ENCODE measurements around the gene SPRED2.

SPRED2 gene

GRCh38 chr2:65438137-65438899 lies 5.9 kb upstream of the SPRED2 start:
- no peak for DNase-seq

GRCh38 chr2:65437392-65438135 lies 5.2 kb upstream of the SPRED2 start:
- peak; percentile 20 for DNase-seq

- DNase-seq = no peak
These were observed 4.4 kb upstream of the SPRED2 start for GRCh38 chr2:65436824-65437221.

GRCh38 chr2:65436169-65436823 lies 3.9 kb upstream of the SPRED2 start:
- DNase-seq = peak; percentile 94

GRCh38 chr2:65435625-65436168 lies 3.3 kb upstream of the SPRED2 start:
- DNase-seq = no peak

GRCh38 chr2:65434592-65435241 lies 2.3 kb upstream of the SPRED2 start:
- DNase-seq = no peak

- peak; percentile 83 for DNase-seq
These were observed 775 bp downstream of the SPRED2 start for GRCh38 chr2:65431421-65432226.

- peak; percentile 91 for DNase-seq
These were observed 1.6 kb downstream of the SPRED2 start for GRCh38 chr2:65430603-65431420.

- DNase-seq = no peak
These were observed 2.4 kb downstream of the SPRED2 start for GRCh38 chr2:65429786-65430602.

- no peak for DNase-seq
These were observed 4.9 kb downstream of the SPRED2 start for GRCh38 chr2:65427532-65427931.

- no peak for DNase-seq
These were observed 7.1 kb downstream of the SPRED2 start for GRCh38 chr2:65425276-65425675.

- no peak for DNase-seq
These were observed 8.0 kb downstream of the SPRED2 start for GRCh38 chr2:65424391-65424790.

GRCh38 chr2:65421432-65421748 lies 11.0 kb downstream of the SPRED2 start:
- no peak for DNase-seq

- no peak for DNase-seq
These were observed 11.5 kb downstream of the SPRED2 start for GRCh38 chr2:65420712-65421431.

- no peak for DNase-seq
These were observed 14.8 kb downstream of the SPRED2 start for GRCh38 chr2:65417509-65418085.

- no peak for DNase-seq
These were observed 15.5 kb downstream of the SPRED2 start for GRCh38 chr2:65416945-65417344.

- no peak for DNase-seq
These were observed 16.1 kb downstream of the SPRED2 start for GRCh38 chr2:65416321-65416720.

- no peak for DNase-seq
These were observed 17.3 kb downstream of the SPRED2 start for GRCh38 chr2:65415091-65415490.

GRCh38 chr2:65413610-65414009 lies 18.8 kb downstream of the SPRED2 start:
- DNase-seq = no peak
